ENCODE data around the gene FBXO15. TPM values are rescaled to one million over a fixed set of nuclear protein-coding genes. Genes with fewer than 3 reads are reported as not detected.

The FBXO15 gene
- total and polyA plus RNA-seq, 8 donors, result 0.62 to 31.0 (median 0.84) TPM; not detected in 4

DNA sequence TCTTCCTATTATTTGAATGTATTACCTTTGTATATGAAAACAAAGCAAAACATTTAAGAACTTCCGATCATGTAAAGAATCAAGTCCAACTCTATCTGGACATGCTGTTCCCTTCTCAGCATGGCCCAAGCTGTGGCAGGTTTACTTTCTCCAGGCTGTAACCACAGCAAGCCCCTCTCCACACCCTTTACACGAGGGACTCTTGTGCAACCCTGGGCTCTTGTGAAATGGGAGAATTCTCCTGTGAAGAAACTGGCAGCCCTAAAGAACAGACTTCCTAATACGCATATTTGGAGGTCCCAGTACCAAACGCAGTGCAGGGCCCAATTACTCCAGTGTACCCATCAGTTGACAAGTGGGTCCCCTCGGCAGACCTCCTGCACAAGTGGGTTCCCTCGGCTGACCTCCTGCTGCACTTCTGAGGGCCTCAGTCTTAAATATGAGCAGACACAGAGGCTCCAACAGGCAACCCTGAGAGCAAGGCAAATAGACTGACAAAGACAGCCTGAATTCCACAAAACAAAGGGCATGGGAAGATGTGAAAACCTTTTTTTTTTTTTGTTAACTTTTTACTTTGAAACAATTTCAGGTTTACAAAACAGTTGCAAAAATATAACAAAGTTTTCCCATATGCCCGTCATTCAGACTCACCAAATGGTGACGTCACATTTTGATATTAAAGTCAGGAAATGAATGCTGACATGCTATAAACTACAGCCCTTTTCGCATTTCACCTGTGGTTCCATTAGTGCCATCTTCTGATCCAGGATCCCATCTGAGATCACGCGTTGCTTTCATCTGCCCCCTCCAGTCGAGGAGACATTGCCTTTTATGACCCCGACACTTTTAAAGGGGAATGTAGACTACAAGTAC lies 78.2 kb downstream of the FBXO15 start:
- Histone ChIP-seq H3K4me1 (no peaks in the 10 kb centered on the region), H3K27ac (no peak overlapping the region), H3K27me3 (peaks cover 0 to 12% (median 0%) of the 10 kb centered on the region in 3 donors), H3K9me3 (no peaks in the 10 kb centered on the region), H3K36me3 (no peaks in the 10 kb centered on the region), H3K4me3 (no peak overlapping the region)
- WGBS, 5 donors, result 65 to 77% (median 66%) methylated on average over 13 of the region's 13 CpGs
- intact Hi-C loops (cut with DNase I; ENCODE audit: low total_unique reads), result no loop called here
- no peak for DNase-seq
- TF ChIP-seq EP300 (IDR thresholded peaks at IDR 0.05) (no peak), POLR2A (IDR thresholded peaks at IDR 0.05) (no peak), POLR2AphosphoS5 (IDR thresholded peaks at IDR 0.05) (no peak)
- TF ChIP-seq, protein P1, sequence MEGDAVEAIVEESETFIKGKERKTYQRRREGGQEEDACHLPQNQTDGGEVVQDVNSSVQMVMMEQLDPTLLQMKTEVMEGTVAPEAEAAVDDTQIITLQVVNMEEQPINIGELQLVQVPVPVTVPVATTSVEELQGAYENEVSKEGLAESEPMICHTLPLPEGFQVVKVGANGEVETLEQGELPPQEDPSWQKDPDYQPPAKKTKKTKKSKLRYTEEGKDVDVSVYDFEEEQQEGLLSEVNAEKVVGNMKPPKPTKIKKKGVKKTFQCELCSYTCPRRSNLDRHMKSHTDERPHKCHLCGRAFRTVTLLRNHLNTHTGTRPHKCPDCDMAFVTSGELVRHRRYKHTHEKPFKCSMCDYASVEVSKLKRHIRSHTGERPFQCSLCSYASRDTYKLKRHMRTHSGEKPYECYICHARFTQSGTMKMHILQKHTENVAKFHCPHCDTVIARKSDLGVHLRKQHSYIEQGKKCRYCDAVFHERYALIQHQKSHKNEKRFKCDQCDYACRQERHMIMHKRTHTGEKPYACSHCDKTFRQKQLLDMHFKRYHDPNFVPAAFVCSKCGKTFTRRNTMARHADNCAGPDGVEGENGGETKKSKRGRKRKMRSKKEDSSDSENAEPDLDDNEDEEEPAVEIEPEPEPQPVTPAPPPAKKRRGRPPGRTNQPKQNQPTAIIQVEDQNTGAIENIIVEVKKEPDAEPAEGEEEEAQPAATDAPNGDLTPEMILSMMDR (IDR thresholded peaks at IDR 0.05), result no peak

- Histone ChIP-seq H3K27me3 (peaks cover 0 to 12% (median 0%) of the 10 kb centered on the region in 3 donors), H3K9me3 (no peaks in the 10 kb centered on the region), H3K36me3 (no peaks in the 10 kb centered on the region), H3K27ac (no peak overlapping the region), H3K4me1 (no peaks in the 10 kb centered on the region), H3K4me3 (no peak overlapping the region)
- intact Hi-C loops (cut with DNase I; ENCODE audit: low total_unique reads), result no loop called here
- TF ChIP-seq POLR2AphosphoS5 (IDR thresholded peaks at IDR 0.05), result no peak
- TF ChIP-seq EP300 (IDR thresholded peaks at IDR 0.05), result no peak
- TF ChIP-seq, protein P1 (IDR thresholded peaks at IDR 0.05), result no peak
- no peak for TF ChIP-seq POLR2A (IDR thresholded peaks at IDR 0.05)
- DNase-seq, result no peak
- WGBS, 5 donors, result 49 to 75% (median 72%) methylated on average over 3 of the region's 3 CpGs
Measured at GRCh38 chr18:74068296-74068695, 79.3 kb downstream of the FBXO15 start.

DNA sequence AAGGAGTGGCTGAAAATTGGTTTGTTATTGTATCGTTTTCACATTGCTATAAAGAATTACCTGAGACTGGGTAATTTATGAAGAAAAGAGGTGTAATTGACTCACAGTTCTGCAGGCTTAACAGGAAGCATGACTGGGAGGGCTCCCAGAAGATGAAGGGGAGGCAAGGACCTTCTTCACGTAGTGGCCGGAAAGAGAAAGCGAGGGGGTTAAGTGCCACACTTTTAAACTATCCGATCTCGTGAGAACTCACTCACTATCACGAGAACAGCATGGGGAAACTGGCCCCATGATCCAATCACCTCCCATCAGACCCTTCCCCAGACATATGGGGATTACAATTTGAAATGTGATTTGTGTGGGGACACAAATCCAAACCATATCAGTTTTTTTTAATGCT lies 81.6 kb downstream of the FBXO15 start:
- no peaks in the 10 kb centered on the region for H3K9me3 ChIP-seq
- no peaks in the 10 kb centered on the region for H3K4me1 ChIP-seq
- no peak overlapping the region for H3K4me3 ChIP-seq
- no peak overlapping the region for H3K27ac ChIP-seq
- DNase-seq, result no peak
- intact Hi-C loops (cut with DNase I; ENCODE audit: low total_unique reads), result no loop called here
- peaks cover 0 to 12% (median 0%) of the 10 kb centered on the region in 3 donors for H3K27me3 ChIP-seq
- WGBS, 5 donors, result 68 to 81% (median 72%) methylated on average over 7 of the region's 7 CpGs
- TF ChIP-seq EP300 (IDR thresholded peaks at IDR 0.05) (no peak), POLR2AphosphoS5 (IDR thresholded peaks at IDR 0.05) (no peak), POLR2A (IDR thresholded peaks at IDR 0.05) (no peak)
- TF ChIP-seq, protein P1 (IDR thresholded peaks at IDR 0.05), result no peak
- no peaks in the 10 kb centered on the region for H3K36me3 ChIP-seq

GRCh38 chr18:74065366-74065765 lies 82.3 kb downstream of the FBXO15 start:
- TF ChIP-seq POLR2AphosphoS5 (IDR thresholded peaks at IDR 0.05), result no peak
- no peak for TF ChIP-seq POLR2A (IDR thresholded peaks at IDR 0.05)
- Histone ChIP-seq H3K27ac (no peak overlapping the region), H3K9me3 (no peaks in the 10 kb centered on the region), H3K4me3 (no peak overlapping the region), H3K36me3 (no peaks in the 10 kb centered on the region), H3K27me3 (peaks cover 0 to 12% (median 0%) of the 10 kb centered on the region in 3 donors), H3K4me1 (no peaks in the 10 kb centered on the region)
- 41 to 62% (median 49%) methylated on average over 3 of the region's 3 CpGs for WGBS, 5 donors
- DNase-seq, result no peak
- intact Hi-C loops (cut with DNase I; ENCODE audit: low total_unique reads), result no loop called here

DNA sequence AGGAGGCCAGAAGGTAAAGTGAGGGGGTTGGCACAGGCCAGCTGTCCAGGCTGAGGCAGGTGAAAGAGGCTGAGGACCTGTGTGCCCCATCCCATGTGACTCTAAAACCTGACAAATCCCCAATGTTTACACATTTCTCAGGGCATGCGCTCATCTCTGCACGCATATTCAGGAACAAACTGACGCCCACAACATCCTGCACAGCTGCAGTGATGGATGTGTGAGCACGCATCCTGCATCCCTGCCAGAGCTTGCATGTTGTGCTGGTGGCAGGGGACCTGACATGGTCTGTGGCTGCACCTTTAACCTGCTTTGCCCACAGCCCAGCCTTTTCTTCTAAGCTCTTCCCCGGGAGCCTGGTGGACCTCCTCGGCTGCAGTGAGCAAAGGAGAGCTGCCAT lies 83.1 kb downstream of the FBXO15 start:
- no peak overlapping the region for H3K27ac ChIP-seq
- H3K36me3 ChIP-seq, result no peaks in the 10 kb centered on the region
- DNase-seq, result peak in 1 of 2 donors; percentile 48
- H3K4me1 ChIP-seq, result no peaks in the 10 kb centered on the region
- H3K4me3 ChIP-seq, result no peak overlapping the region
- no peaks in the 10 kb centered on the region for H3K9me3 ChIP-seq
- peaks cover 0 to 12% (median 0%) of the 10 kb centered on the region in 3 donors for H3K27me3 ChIP-seq
- 37 to 60% (median 50%) methylated on average over 6 of the region's 6 CpGs for WGBS, 5 donors
- no peak for TF ChIP-seq POLR2AphosphoS5 (IDR thresholded peaks at IDR 0.05)
- TF ChIP-seq POLR2A (IDR thresholded peaks at IDR 0.05), result no peak
- intact Hi-C loops (cut with DNase I; ENCODE audit: low total_unique reads), result no loop called here
